Measurements from ENCODE around the gene TLN1. TPM values are rescaled to one million over a fixed set of nuclear protein-coding genes. Genes with fewer than 3 reads are reported as not detected.
A peak's percentile ranks its signal among the peaks of the same experiment; 100 is the strongest.

The TLN1 gene
- total RNA-seq, 1 experiment from 2014 or later: 347 TPM

- Histone ChIP-seq H3K9me3 (ENCODE audit: control insufficient read depth, insufficient read depth, low read depth, low read length) (no peaks in the 10 kb centered on the region), H3K27me3 (ENCODE audit: control insufficient read depth, insufficient read depth, low read length) (no peaks in the 10 kb centered on the region), H3K4me1 (ENCODE audit: control insufficient read depth, insufficient read depth, low read length) (peaks cover 38% of the 10 kb centered on the region), H3K4me3 (ENCODE audit: low read depth in 2 of 2, low read length in 2 of 2) (no peak overlapping the region), H3K27ac (ENCODE audit: low read length) (peak overlapping the region; percentile 9; the same call in 1 of the 2 replicates), H3K36me3 (ENCODE audit: control insufficient read depth, insufficient read depth, low read length) (no peaks in the 10 kb centered on the region; the same call in 1 of the 2 replicates)
- DNase-seq (ENCODE audit: low read depth, low spot score): no peak
- CTCF ChIA-PET: interaction anchor here (3.0 kb wide), 1 partner anchor 38 kb away, joined by 6 read pairs; no protein-coding TSS in a partner anchor
- ATAC-seq: no peak
- intact Hi-C loops (cut with micrococcal nuclease; ENCODE audit: unreplicated experiment): loop anchor here (5.0 kb wide), 1 partner anchor 67 kb away; no protein-coding TSS in a partner anchor
- POLR2A ChIA-PET: no interaction called here
- no TSS peak for BruUV-seq (replicated peaks)
- in situ Hi-C loops (cut with HindIII; ENCODE audit: low pct_unique_long_range_greater_than_20kb, low sequenced_read_pairs): no loop called here
- TF ChIP-seq TCF7L2 (IDR thresholded peaks at IDR 0.05; ENCODE audit: low read depth, low read length) (no peak), POLR2AphosphoS5 (IDR thresholded peaks at IDR 0.05; ENCODE audit: low read depth, low read length) (no peak), SIN3A (IDR thresholded peaks at IDR 0.05; ENCODE audit: borderline replicate concordance, insufficient read depth, low read depth, low read length) (no peak)
- TF ChIP-seq, protein P1, sequence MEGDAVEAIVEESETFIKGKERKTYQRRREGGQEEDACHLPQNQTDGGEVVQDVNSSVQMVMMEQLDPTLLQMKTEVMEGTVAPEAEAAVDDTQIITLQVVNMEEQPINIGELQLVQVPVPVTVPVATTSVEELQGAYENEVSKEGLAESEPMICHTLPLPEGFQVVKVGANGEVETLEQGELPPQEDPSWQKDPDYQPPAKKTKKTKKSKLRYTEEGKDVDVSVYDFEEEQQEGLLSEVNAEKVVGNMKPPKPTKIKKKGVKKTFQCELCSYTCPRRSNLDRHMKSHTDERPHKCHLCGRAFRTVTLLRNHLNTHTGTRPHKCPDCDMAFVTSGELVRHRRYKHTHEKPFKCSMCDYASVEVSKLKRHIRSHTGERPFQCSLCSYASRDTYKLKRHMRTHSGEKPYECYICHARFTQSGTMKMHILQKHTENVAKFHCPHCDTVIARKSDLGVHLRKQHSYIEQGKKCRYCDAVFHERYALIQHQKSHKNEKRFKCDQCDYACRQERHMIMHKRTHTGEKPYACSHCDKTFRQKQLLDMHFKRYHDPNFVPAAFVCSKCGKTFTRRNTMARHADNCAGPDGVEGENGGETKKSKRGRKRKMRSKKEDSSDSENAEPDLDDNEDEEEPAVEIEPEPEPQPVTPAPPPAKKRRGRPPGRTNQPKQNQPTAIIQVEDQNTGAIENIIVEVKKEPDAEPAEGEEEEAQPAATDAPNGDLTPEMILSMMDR (IDR thresholded peaks at IDR 0.05): no peak
- TF ChIP-seq, protein P2, sequence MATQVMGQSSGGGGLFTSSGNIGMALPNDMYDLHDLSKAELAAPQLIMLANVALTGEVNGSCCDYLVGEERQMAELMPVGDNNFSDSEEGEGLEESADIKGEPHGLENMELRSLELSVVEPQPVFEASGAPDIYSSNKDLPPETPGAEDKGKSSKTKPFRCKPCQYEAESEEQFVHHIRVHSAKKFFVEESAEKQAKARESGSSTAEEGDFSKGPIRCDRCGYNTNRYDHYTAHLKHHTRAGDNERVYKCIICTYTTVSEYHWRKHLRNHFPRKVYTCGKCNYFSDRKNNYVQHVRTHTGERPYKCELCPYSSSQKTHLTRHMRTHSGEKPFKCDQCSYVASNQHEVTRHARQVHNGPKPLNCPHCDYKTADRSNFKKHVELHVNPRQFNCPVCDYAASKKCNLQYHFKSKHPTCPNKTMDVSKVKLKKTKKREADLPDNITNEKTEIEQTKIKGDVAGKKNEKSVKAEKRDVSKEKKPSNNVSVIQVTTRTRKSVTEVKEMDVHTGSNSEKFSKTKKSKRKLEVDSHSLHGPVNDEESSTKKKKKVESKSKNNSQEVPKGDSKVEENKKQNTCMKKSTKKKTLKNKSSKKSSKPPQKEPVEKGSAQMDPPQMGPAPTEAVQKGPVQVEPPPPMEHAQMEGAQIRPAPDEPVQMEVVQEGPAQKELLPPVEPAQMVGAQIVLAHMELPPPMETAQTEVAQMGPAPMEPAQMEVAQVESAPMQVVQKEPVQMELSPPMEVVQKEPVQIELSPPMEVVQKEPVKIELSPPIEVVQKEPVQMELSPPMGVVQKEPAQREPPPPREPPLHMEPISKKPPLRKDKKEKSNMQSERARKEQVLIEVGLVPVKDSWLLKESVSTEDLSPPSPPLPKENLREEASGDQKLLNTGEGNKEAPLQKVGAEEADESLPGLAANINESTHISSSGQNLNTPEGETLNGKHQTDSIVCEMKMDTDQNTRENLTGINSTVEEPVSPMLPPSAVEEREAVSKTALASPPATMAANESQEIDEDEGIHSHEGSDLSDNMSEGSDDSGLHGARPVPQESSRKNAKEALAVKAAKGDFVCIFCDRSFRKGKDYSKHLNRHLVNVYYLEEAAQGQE (IDR thresholded peaks at IDR 0.05; ENCODE audit: insufficient read depth in 1 of 2, low read depth in 2 of 2, low read length in 1 of 2): no peak
Observed at GRCh38 chr9:35729101-35729500, 2.9 kb downstream of the TLN1 start.

GRCh38 chr9:35728041-35728971 lies 3.7 kb downstream of the TLN1 start:
- CTCF ChIA-PET: interaction anchor here (0.7 to 1.0 kb wide), 3 partner anchors 21 to 125 kb away, joined by 3 read pairs; partner anchors contain the start of genes GBA2 and RGP1

More at GRCh38 chr9:35728041-35728971, 3.7 kb downstream of the TLN1 start:
- no peaks in the 10 kb centered on the region for H3K27me3 ChIP-seq (ENCODE audit: control insufficient read depth, insufficient read depth, low read length)
- in situ Hi-C loops (cut with HindIII; ENCODE audit: low pct_unique_long_range_greater_than_20kb, low sequenced_read_pairs): no loop called here
- H3K4me3 ChIP-seq (ENCODE audit: low read depth in 2 of 2, low read length in 2 of 2): no peak overlapping the region
- POLR2A ChIA-PET: interaction anchor here (0.6 kb wide), 1 partner anchor 137 kb away, joined by 3 read pairs; no protein-coding TSS in a partner anchor
- peaks cover 30% of the 10 kb centered on the region for H3K4me1 ChIP-seq (ENCODE audit: control insufficient read depth, insufficient read depth, low read length)
- H3K27ac ChIP-seq (ENCODE audit: low read length): 0 out of 2 replicates have a peak overlapping the region, but pooled peaks have one; percentile 1
- BruUV-seq (replicated peaks): no TSS peak
- peaks cover 2% of the 10 kb centered on the region for H3K36me3 ChIP-seq (ENCODE audit: control insufficient read depth, insufficient read depth, low read length)
- TF ChIP-seq TCF7L2 (IDR thresholded peaks at IDR 0.05; ENCODE audit: low read depth, low read length): no peak
- no peak for TF ChIP-seq SIN3A (IDR thresholded peaks at IDR 0.05; ENCODE audit: borderline replicate concordance, insufficient read depth, low read depth, low read length)
- TF ChIP-seq POLR2AphosphoS5 (IDR thresholded peaks at IDR 0.05; ENCODE audit: low read depth, low read length): no peak
- ATAC-seq: no peak
- intact Hi-C loops (cut with micrococcal nuclease; ENCODE audit: unreplicated experiment): loop anchor here (5.0 kb wide), 1 partner anchor 66 kb away; no protein-coding TSS in a partner anchor
- no peak for DNase-seq (ENCODE audit: low read depth, low spot score)
- H3K9me3 ChIP-seq (ENCODE audit: control insufficient read depth, insufficient read depth, low read depth, low read length): no peaks in the 10 kb centered on the region

Data from Panc1 (cell line).